CMK (cell line): ENCODE measurements around the gene PRM2.

ENCODE experiments used
- DNase-seq: peaks from one replicate; pipeline ENCODE4 v3.0.0-alpha.2; 2010; ENCODE audit warnings: low read depth

PRM2 gene

DNA sequence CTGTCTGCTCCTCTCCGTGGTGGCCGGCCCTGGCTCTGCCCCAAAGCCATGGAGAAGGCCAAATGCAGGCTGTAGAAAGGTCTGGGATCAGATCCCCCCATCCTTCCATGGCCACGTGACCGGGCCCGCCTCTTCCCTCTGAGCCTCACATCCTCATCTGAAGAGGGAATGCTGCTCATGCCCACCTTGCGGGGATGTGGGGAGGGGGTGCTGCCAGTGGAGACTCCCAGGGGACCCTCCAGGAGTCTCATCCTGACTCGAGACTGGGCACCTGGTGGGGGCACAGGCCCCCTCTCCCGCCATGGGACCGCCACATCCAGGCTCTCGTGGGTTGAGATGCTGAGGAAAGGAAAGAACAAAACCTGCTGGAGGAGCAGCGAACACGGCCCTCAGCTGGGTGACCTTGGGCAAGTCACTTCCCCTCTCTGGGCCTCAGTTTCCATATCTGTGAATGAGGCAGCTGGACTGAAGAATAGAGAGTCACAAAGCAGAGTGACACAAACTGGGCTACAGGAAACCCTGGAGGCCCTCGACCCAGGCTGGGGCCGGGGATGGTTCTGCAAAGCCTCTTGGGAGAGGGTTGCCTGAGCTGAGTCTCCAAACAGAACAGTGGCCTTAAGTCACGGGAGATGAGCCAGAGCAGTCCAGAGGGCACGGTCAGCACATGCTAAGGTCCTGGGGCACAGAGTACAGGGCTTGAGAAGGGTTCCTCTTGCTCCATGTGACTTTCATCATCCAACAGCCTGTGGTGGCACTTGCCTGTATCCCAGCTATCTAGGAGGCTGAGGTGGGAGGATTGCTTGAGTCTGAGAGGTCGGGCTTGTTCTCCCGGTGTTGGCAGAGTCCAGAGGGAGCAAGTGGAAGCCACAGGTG, 50.4 kb downstream of the PRM2 start:
- DNase-seq: no peak
